GM12878 (cell line): ENCODE measurements around the gene FYB1. TPM values are rescaled to one million over a fixed set of nuclear protein-coding genes. Genes with fewer than 3 reads are reported as not detected.

ENCODE experiments used
- ATAC-seq: fragments of 200-7000 bp; cut with Tn5 transposase; 3 replicates; pipeline ENCODE4 v1.9.1; 2020; ENCODE audit warnings: mild to moderate bottlenecking, moderate library complexity
- BruUV-seq: library from RNA; stranded (reverse); fragments of 400-500 nt; replicated peaks from 2 replicates; lab custom pipeline; 2021; lab: Mats Ljungman, UMichigan
- CTCF ChIA-PET: fragments of 300-600 bp; sonication (Branson Sonifier 250); formaldehyde crosslinking; extraction: SDS; loops from one replicate; lab custom pipeline; 2021; ENCODE audit warnings: inconsistent platforms; lab: Yijun Ruan, JAX
- POLR2A ChIA-PET: fragments of 350-600 bp; formaldehyde crosslinking; extraction: SDS; loops from one replicate; lab custom pipeline; 2021; ENCODE audit warnings: inconsistent platforms; lab: Charles Lee
- RAD21 ChIA-PET: fragments of 300-600 bp; sonication (Branson Sonifier 250); formaldehyde crosslinking; loops from one replicate; lab custom pipeline; 2023; ENCODE audit warnings: antibody characterized with exemption; ENCODE audit not compliant: unreplicated experiment; lab: Charles Lee
- SMC1A ChIA-PET: fragments of 300-600 bp; sonication (Branson Sonifier 250); formaldehyde crosslinking; loops from one replicate; lab custom pipeline; 2023; ENCODE audit not compliant: unreplicated experiment, uncharacterized antibody; lab: Charles Lee
- DNase-seq: peaks from one replicate; pipeline ENCODE4 v3.0.0-alpha.2; 2011; ENCODE audit warnings: low read depth, low spot score
- FAIRE-seq: peaks from 3 replicates; lab custom pipeline; 2011; peaks lifted over from hg19 to GRCh38; lab: Jason Lieb, UNC
- H2AFZ ChIP-seq: 2 replicates; pipeline ENCODE4 v1.6.0; 2011; ENCODE audit warnings: low read depth, low read length, control low read depth; ENCODE audit not compliant: control insufficient read depth
- H3K27ac ChIP-seq: 2 replicates; pipeline ENCODE4 v1.5.1; 2011; ENCODE audit warnings: control low read depth; ENCODE audit not compliant: control insufficient read depth, insufficient read depth
- H3K27me3 ChIP-seq, 2 experiments: replicated peaks in 1 of 2; 2 replicates each; pipeline versions ENCODE4 v1.6.0 to v1.6.1; 2011; ENCODE audit warnings: low read length in 1 of 2; ENCODE audit not compliant: control insufficient read depth in 2 of 2, insufficient read depth in 2 of 2
- H3K36me3 ChIP-seq, 2 experiments: 2 replicates each; pipeline ENCODE4 v1.5.1; 2011; ENCODE audit warnings: low read length in 1 of 2; ENCODE audit not compliant: control insufficient read depth in 2 of 2, insufficient read depth in 2 of 2
- H3K4me1 ChIP-seq: 2 replicates; pipeline ENCODE4 v1.6.1; 2011; ENCODE audit warnings: mild to moderate bottlenecking, low read length, moderate library complexity, mixed read lengths; ENCODE audit not compliant: control insufficient read depth, insufficient read depth
- H3K4me2 ChIP-seq: 2 replicates; pipeline ENCODE4 v1.6.0; 2011; ENCODE audit warnings: control low read depth; ENCODE audit not compliant: control insufficient read depth, insufficient read depth
- H3K4me3 ChIP-seq: fragments of 200-600 bp; sonication (generic); 2 replicates; pipeline ENCODE4 v1.5.1; 2016
- H3K79me2 ChIP-seq: 2 replicates; pipeline ENCODE4 v1.6.0; 2011; ENCODE audit warnings: low read length; ENCODE audit not compliant: control insufficient read depth, insufficient read depth
- H3K9ac ChIP-seq: 2 replicates; pipeline ENCODE4 v1.8.0; 2011; ENCODE audit warnings: low read length, control low read depth, mixed read lengths; ENCODE audit not compliant: control insufficient read depth, insufficient read depth
- H3K9me3 ChIP-seq: replicated peaks from 3 replicates; pipeline ENCODE4 v1.5.1; 2011; ENCODE audit warnings: mild to moderate bottlenecking, low read length; ENCODE audit not compliant: control insufficient read depth, insufficient read depth
- H4K20me1 ChIP-seq: 2 replicates; pipeline ENCODE4 v1.6.0; 2011; ENCODE audit not compliant: control insufficient read depth, insufficient read depth
- ATF7 ChIP-seq: fragments of 450-650 bp; IDR thresholded peaks from 2 replicates; pipeline ENCODE4 v1.6.1; 2016; ENCODE audit warnings: low read depth, mild to moderate bottlenecking
- CREB1 ChIP-seq: IDR thresholded peaks from 2 replicates; pipeline ENCODE4 v1.6.1; 2012; ENCODE audit warnings: low read depth, mild to moderate bottlenecking, inconsistent platforms
- FOXM1 ChIP-seq: IDR thresholded peaks from 2 replicates; pipeline ENCODE4 v1.6.1; 2012; ENCODE audit warnings: low read depth, mild to moderate bottlenecking, inconsistent platforms, low read length, moderate library complexity
- GATAD2B ChIP-seq: fragments of 450-650 bp; conservative IDR thresholded peaks from 2 replicates; pipeline ENCODE4 v1.6.1; 2017; ENCODE audit warnings: low read depth, mild to moderate bottlenecking, moderate library complexity
- IRF5 ChIP-seq: fragments of 450-650 bp; IDR thresholded peaks from 2 replicates; pipeline ENCODE4 v1.6.1; 2017; ENCODE audit warnings: borderline replicate concordance
- NFXL1 ChIP-seq: fragments of 450-650 bp; IDR thresholded peaks from 2 replicates; pipeline ENCODE4 v1.6.1; 2017; ENCODE audit warnings: antibody characterized with exemption, mild to moderate bottlenecking, borderline replicate concordance
- NRF1 ChIP-seq: conservative IDR thresholded peaks from 2 replicates; pipeline ENCODE4 v1.6.1; 2011; ENCODE audit warnings: mild to moderate bottlenecking, low read depth, low read length, improper control_type of control experiment
- PAX5 ChIP-seq: IDR thresholded peaks from 2 replicates; pipeline ENCODE4 v1.6.1; 2011; ENCODE audit warnings: low read depth, low read length, borderline replicate concordance
- POLR2AphosphoS5 ChIP-seq: IDR thresholded peaks from 2 replicates; pipeline ENCODE4 v1.6.1; 2011; ENCODE audit warnings: mild to moderate bottlenecking, low read length, inconsistent platforms
- RFX5 ChIP-seq: IDR thresholded peaks from 2 replicates; pipeline ENCODE4 v1.6.1; 2011; ENCODE audit warnings: low read depth, low read length, improper control_type of control experiment
- STAT1 ChIP-seq: fragments of 450-650 bp; conservative IDR thresholded peaks from 2 replicates; pipeline ENCODE4 v1.6.1; 2014; ENCODE audit warnings: antibody characterized with exemption, mild to moderate bottlenecking
- TBL1XR1 ChIP-seq: IDR thresholded peaks from 2 replicates; pipeline ENCODE4 v1.6.1; 2012; ENCODE audit warnings: low read depth, low read length, improper control_type of control experiment
- WRNIP1 ChIP-seq: IDR thresholded peaks from 2 replicates; pipeline ENCODE4 v1.6.1; 2011; ENCODE audit warnings: low read depth, low read length, improper control_type of control experiment, borderline replicate concordance
- ZBED1 ChIP-seq: IDR thresholded peaks from 2 replicates; pipeline ENCODE4 v1.6.1; 2016; ENCODE audit warnings: borderline replicate concordance
- ZBTB40 ChIP-seq: fragments of 450-650 bp; IDR thresholded peaks from 2 replicates; pipeline ENCODE4 v1.6.1; 2016; ENCODE audit warnings: mild to moderate bottlenecking, moderate library complexity, borderline replicate concordance
- WGBS: methylation state at CpG from one replicate; pipeline ENCODE4 v1.1.6; 2016; ENCODE audit warnings: low lambda C conversion rate; ENCODE audit not compliant: insufficient replicate concordance, insufficient coverage; ENCODE audit errors: missing lambda C conversion rate; 5-methylcytosine and 5-hydroxymethylcytosine counted together
- in situ Hi-C: fragments of 300-500 bp; cut with MboI; formaldehyde crosslinking; loops from 9 replicates; pipeline ENCODE4 v1.14.3; 2018; ENCODE audit warnings: mixed read lengths
- intact Hi-C: fragments of 100-400 bp; cut with micrococcal nuclease; formaldehyde crosslinking; loops from one replicate; pipeline ENCODE4 v1.14.2; 2022; ENCODE audit not compliant: unreplicated experiment
- polyA plus RNA-seq, 11 experiments: library from polyadenylated mRNA; depleted of rRNA in 4 of 11; unstranded in 6 of 11; stranded (reverse) in 5 of 11; fragments of >200 nt; fragmentation: Nextera tagmentation in 4 of 11; fragmentation: Illumina TruSeq in 1 of 11; extraction: Ambion mirVana in 4 of 11; extraction: Trizol in 1 of 11; gene quantifications; 1 replicate in 1 of 11; 2 replicates in 10 of 11; pipeline versions ENCODE4 v1.2.1 to v1.2.3, GENCODE V29; 2011 to 2016; ENCODE audit warnings: inconsistent platforms in 2 of 11, missing spikeins in 2 of 11, low read depth in 1 of 11
- total RNA-seq, 4 experiments: library from RNA; depleted of rRNA in 3 of 4; stranded (reverse); fragments of >200 nt in 3 of 4; fragmentation: Illumina TruSeq in 1 of 4; extraction: Trizol in 1 of 4; gene quantifications; 2 replicates each; pipeline versions ENCODE4 v1.2.1 to v1.2.3, GENCODE V29; 2013 to 2021
- TF ChIP-seq, protein P1 (sequence below): fragments of 450-650 bp; IDR thresholded peaks from 2 replicates; pipeline ENCODE4 v1.6.1; 2016; ENCODE audit warnings: mild to moderate bottlenecking

Gene FYB1
- total and polyA plus RNA-seq, 10 of the 15 experiments (the other 5 are each of a cell fraction or from before 2014, with no cell fraction given): 0.06 to 4.3 (median 0.25) TPM; not detected in 2

GRCh38 chr5:39189292-39189955 lies 29.9 kb downstream of the FYB1 start:
- no peak for TF ChIP-seq POLR2AphosphoS5
- TF ChIP-seq TBL1XR1: no peak
- TF ChIP-seq GATAD2B: no peak
- TF ChIP-seq NFXL1: no peak
- no peak for TF ChIP-seq FOXM1
- no peak for TF ChIP-seq PAX5
- no peak for TF ChIP-seq ATF7
- no peak for TF ChIP-seq ZBTB40
- TF ChIP-seq IRF5: no peak
- TF ChIP-seq, protein P1, sequence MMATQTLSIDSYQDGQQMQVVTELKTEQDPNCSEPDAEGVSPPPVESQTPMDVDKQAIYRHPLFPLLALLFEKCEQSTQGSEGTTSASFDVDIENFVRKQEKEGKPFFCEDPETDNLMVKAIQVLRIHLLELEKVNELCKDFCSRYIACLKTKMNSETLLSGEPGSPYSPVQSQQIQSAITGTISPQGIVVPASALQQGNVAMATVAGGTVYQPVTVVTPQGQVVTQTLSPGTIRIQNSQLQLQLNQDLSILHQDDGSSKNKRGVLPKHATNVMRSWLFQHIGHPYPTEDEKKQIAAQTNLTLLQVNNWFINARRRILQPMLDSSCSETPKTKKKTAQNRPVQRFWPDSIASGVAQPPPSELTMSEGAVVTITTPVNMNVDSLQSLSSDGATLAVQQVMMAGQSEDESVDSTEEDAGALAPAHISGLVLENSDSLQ: no peak
- no peak for TF ChIP-seq RFX5
- TF ChIP-seq ZBED1: no peak
- no peak for TF ChIP-seq WRNIP1
- TF ChIP-seq STAT1: no peak
- TF ChIP-seq NRF1: no peak
- TF ChIP-seq CREB1: no peak
- intact Hi-C loops (no loop called here), in situ Hi-C loops (no loop called here)
- no TSS peak for BruUV-seq
- no peak overlapping the region for H2AFZ ChIP-seq
- FAIRE-seq: no peak
- no peak overlapping the region for H3K27ac ChIP-seq
- no peaks in the 10 kb centered on the region for H4K20me1 ChIP-seq
- WGBS: 45% methylated on average over 4 of the region's 4 CpGs
- H3K27me3 ChIP-seq: no peaks in the 10 kb centered on the region
- ChIA-PET SMC1A (interaction anchor here (1.1 to 1.8 kb wide), 4 partner anchors 9 to 71 kb away, joined by 3 to 8 read pairs (median 4); no protein-coding TSS in a partner anchor), POLR2A (interaction anchor here (0.7 kb wide), 1 partner anchor 33 kb away, joined by 6 read pairs; no protein-coding TSS in a partner anchor), RAD21 (interaction anchor here (0.7 to 1.0 kb wide), 2 partner anchors 13 to 84 kb away, joined by 3 read pairs; no protein-coding TSS in a partner anchor), CTCF (interaction anchor here (1.2 kb wide), 2 partner anchors 9 to 39 kb away, joined by 3 to 5 read pairs; no protein-coding TSS in a partner anchor)
- H3K36me3 ChIP-seq: no peaks in the 10 kb centered on the region
- no peaks in the 10 kb centered on the region for H3K9me3 ChIP-seq
- peaks cover 6% of the 10 kb centered on the region; the same call in 1 of the 2 replicates for H3K4me1 ChIP-seq
- no peak overlapping the region for H3K4me2 ChIP-seq
- no peak overlapping the region for H3K9ac ChIP-seq
- no peaks in the 10 kb centered on the region for H3K79me2 ChIP-seq
- no peak overlapping the region for H3K4me3 ChIP-seq
- DNase-seq: no peak
- ATAC-seq: no peak
